Measurements from ENCODE around the gene TCF23. TPM values are rescaled to one million over a fixed set of nuclear protein-coding genes. Genes with fewer than 3 reads are reported as not detected.
"Not testable (repeated sequence)": the region's sequence is repeated elsewhere in the genome, so short reads cannot be mapped to it uniquely, and the experiment has no call there.

The TCF23 gene
- total RNA-seq, 4 donors from 2014 or later: 0.12 to 0.56 TPM; not detected in 2

DNA sequence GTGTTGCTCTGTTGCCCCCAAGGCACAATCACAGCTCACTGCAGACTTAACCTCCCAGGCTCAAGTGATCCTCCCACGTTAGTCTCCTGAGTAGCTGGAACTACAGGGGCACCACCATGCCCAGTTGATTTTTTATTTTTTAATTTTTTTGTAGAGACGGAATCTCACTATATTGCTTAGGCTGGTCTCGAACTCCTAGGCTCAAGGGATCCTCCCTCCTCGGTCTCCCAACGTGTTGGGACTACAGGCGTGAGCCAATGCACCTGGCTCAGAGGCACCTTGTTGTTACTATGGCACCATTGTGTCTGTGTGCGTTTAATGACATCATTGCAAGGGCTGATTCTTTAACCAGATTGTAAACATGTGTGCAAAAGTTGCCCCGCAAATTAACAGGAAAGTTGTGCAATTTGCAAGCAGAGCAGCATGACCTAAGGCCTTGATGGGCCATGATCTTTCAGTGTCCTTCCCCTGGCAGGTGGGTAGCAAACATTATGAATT is 22.6 kb downstream of the TCF23 start:
- DNase-seq (ENCODE audit: low spot score) (no peak), ATAC-seq (ENCODE audit: low FRiP score) (no peak)
- TF ChIP-seq, protein P1, sequence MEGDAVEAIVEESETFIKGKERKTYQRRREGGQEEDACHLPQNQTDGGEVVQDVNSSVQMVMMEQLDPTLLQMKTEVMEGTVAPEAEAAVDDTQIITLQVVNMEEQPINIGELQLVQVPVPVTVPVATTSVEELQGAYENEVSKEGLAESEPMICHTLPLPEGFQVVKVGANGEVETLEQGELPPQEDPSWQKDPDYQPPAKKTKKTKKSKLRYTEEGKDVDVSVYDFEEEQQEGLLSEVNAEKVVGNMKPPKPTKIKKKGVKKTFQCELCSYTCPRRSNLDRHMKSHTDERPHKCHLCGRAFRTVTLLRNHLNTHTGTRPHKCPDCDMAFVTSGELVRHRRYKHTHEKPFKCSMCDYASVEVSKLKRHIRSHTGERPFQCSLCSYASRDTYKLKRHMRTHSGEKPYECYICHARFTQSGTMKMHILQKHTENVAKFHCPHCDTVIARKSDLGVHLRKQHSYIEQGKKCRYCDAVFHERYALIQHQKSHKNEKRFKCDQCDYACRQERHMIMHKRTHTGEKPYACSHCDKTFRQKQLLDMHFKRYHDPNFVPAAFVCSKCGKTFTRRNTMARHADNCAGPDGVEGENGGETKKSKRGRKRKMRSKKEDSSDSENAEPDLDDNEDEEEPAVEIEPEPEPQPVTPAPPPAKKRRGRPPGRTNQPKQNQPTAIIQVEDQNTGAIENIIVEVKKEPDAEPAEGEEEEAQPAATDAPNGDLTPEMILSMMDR (IDR thresholded peaks at IDR 0.05): no peak

DNA sequence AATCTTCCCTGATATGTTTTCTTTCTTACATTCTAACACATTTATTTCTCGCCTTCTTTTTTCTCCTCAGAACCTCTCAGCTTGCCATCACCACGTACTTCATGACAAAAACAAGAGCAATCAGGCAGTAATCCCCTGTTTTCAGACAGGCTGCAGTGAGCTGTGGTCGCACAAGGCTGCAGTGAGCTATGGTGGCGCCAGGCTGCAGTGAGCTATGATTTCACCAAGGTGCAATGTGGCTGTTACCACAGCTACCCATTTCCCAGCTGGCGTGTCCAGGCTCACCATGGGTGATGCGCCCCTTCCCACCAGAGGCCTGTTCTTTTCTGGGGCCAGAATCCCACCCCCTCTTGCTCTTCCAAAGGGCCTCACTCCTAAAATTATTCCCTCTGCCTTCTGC is 25.8 kb downstream of the TCF23 start:
- TF ChIP-seq, protein P1 (IDR thresholded peaks at IDR 0.05): no peak
- ATAC-seq (ENCODE audit: low FRiP score) (no peak), DNase-seq (ENCODE audit: low spot score) (no peak)

DNA sequence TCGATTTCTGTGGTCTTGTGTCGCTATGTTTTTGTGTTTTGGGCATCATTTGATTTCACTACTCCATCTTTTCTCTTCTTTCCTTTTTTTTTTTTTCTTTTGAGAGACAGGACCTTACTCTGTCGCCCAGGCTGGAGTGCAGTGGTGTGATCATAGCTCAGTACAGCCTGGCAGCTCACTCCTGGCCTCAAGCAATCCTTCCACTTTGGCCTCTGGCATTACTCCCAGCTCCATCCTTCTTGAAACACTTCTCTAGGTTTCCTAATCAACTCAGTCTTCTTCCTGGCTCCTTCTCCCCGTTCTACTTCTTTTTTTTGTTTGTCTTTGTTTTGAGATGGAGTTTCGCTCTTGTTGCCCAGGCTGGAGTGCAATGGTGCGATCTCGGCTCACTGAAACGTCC is 26.5 kb downstream of the TCF23 start:
- TF ChIP-seq, protein P1 (IDR thresholded peaks at IDR 0.05): no peak
- ATAC-seq (ENCODE audit: low FRiP score) (no peak), DNase-seq (ENCODE audit: low spot score) (no peak)

DNA sequence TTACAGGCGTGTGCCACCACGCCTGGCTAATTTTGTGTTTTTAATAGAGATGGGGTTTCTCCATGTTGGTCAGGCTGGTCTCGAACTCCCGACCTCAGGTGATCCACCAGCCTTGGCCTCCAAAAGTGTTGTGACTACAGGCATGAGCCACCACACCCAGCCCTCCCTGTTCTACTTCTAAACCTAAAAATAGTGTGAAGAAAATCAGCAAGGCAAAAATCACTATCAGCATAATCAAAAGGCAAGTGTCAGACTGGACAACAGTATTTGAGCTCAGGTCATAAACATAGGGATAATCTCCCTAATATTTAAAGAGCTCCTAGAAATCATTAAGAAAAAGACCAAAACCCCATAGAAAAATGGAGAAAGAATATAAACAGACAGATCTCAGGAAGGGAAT is 27.0 kb downstream of the TCF23 start:
- ATAC-seq (ENCODE audit: low FRiP score); DNase-seq (ENCODE audit: low spot score): not testable (repeated sequence)

DNA sequence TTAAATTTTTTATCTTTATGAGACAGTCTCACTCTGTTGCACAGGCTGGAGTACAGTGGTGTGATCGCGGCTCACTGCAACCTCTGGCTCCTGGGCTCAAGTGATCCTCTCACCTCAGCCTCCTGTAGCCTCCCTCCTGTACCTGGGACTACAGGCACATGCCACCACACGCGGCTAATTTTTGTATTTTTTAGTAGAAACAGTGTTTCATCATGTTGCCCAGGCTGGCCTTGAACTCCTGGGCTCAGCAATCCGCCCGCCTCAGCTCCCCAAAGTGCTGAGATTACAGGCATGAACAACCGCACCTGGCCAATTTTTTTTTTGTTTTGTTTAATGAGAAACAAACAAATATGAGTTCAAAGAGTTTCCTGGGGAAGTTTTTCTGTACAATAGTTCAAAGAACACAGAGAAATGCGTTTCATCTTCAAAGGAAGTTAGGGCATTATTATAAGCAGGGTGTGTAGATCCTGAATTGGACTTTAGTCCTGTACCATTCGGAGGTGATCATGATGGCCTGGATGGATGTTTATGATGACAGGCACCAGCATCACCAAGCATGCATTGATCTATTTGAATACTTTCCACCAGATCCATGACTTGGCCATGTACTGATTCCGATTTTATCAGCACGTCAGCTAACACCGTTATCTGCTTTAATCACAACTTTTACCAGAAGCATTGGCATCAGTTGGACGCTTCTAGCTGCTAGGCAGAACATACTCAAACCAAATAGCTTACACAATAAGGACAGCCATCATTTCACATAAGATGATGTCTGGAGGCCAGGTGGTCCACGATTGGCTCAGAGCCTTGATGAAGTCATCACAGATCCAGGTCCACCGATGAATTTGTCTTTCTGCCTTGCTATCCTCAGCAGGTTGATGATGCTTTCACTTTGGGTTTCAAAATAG is 28.9 kb downstream of the TCF23 start:
- DNase-seq (ENCODE audit: low spot score) (no peak), ATAC-seq (ENCODE audit: low FRiP score) (no peak)
- TF ChIP-seq, protein P1 (IDR thresholded peaks at IDR 0.05): no peak

DNA sequence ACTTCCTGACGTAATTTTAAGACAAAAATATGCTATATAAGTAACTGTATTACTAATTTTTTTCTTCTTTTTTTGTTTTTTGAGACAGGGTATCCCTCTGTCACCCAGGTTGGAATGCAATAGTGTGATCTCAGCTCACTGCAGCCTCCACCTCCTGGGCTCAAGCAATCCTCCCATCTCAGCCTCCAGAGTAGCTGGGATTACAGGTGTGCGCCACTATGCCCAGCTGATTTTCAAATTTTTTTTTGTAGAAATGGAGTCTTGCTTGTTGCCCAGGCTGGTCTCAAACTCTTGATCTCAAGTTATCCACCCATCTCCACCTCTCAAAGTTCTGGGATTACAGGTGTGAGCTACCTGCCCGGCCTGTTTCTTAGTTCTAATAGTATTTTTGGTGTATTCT is 29.7 kb downstream of the TCF23 start:
- TF ChIP-seq, protein P1 (IDR thresholded peaks at IDR 0.05): no peak
- ATAC-seq (ENCODE audit: low FRiP score): no peak
- no peak for DNase-seq (ENCODE audit: low spot score)

DNA sequence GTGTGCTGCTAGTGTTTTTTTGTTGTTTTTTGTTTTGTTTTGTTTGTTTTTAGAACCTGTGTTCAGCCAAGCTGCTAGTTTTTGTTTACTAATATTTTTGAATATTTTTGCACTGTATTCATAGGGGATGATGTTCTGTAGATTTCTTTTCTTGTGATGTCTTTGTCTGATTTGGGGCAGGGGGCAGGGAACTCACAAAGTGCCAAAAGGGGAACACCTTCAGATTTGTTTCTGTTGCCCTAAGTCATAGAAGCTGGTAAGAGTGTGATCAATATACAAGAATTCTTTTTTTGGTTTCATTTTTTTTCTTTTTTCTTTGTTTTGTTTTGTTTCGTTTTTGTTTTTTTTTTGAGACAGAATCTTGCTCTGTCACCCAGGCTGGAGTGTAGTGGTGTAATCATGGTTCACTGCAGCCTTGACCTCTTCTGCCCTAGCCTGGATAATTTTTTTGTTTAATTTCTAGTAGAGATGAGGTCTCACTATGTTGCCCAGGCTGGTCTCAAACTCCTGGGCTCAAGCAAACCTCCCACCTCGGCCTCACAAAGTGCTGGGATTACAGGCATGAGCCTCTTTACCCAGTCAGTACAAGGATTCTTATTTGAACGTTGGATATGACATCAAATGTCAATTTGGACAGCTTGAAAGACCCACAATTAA is 30.7 kb downstream of the TCF23 start:
- TF ChIP-seq, protein P1 (IDR thresholded peaks at IDR 0.05): no peak
- no peak for ATAC-seq (ENCODE audit: low FRiP score)
- DNase-seq (ENCODE audit: low spot score): no peak
